ENCODE results near the gene STPG4. TPM values are rescaled to one million over a fixed set of nuclear protein-coding genes. Genes with fewer than 3 reads are reported as not detected.

The STPG4 gene
- total RNA-seq, 8 experiments from 2014 or later = 0.22 to 1.5 (median 0.50) TPM; not detected in 1

DNA sequence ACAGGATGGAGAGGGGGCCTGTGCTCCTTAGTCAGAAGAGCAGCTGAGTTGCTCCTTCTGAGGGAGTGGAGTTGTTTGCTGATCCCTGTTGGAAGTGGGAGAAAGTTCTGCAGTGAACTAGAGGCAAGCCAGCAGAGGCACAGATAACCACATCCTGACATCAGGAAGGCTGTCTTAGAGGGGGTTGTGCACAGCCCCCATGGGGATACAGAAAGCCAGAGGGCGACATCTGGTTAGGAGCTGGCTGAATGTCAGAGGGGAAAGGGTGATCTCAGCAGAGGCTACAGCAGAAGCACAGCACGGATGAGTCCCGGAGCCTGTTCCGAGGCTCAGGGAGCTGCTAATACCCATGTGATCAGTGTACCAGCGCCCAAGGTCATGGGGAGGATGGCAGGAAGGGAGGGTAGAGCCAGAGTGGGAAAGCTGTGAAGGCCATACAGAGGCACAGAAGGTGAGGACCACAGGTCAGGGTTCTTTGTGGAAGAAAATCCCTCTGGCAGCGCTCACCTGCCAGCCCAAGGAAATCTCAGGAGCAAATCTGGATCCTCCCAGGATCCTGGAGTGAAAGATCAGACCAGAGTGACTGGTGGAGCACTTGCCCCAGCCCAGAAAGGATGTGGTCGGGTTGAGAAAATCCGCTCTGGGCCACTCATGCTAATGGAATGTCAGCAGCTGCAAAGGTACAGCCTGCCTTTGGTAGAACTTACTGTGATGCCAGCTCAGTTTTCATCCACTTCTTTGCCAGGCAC lies 111.8 kb downstream of the STPG4 start:
- peak; percentile 39 to 89 (median 70) for ATAC-seq (replicated peaks in 6 of 8)
- Histone ChIP-seq H3K4me1 (replicated peaks in 1 of 2) (peaks cover 19 to 42% of the 10 kb centered on the region in 2 donors), H3K4me3 (no peak overlapping the region), H3K27ac (peak overlapping the region in 1 of 2 donors; percentile 24)
- in situ Hi-C loops (cut with MboI; ENCODE audit: low pct_unique_long_range_greater_than_20kb in 2 of 9, low sequenced_read_pairs in 9 of 9, unreplicated experiment in 9 of 9) = no loop called here
- WGBS, 10 experiments = 17 to 100% (median 69%) methylated on average over 1 to 5 of the region's 8 CpGs; no CpG with 5 or more reads in 4 of the 10 experiments

DNA sequence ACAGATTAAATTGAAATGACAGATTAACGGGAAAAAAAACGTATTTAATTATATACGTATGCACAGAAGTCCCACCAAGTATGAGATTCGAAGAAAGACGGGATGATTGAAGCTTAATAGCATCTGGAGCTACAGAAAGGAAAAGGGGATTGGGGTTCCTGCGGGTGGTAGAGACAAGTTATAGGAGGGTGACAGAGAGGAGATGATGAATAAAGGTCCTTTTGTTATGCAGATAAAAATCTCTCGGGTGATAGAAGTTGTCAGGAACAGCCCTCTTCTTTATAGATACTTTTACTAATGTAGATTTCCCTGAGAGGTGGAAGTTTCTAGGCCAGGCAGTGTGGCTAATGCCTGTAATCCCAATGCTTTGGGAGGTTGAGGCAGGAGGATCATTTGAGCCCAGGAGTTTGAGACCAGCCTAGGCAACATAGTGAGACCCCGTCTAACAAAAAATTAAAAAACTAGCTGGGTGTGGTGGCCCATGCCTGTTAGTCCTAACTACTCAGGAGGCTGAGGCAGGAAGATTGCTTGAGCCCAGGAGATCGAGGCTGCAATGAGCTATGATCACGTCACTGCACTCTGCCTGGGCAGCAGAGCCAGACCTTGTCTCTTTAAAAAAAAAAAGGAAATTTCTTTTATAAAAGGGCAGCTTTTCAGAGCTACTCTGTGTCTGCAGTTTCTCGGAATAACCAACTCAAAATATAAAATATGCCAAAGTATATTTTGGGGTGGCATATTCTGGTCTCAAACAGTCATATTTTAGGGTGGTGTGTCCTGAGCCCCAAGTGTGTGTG lies 113.0 kb downstream of the STPG4 start:
- Histone ChIP-seq H3K27ac (no peak overlapping the region), H3K4me3 (no peak overlapping the region), H3K4me1 (replicated peaks in 1 of 2) (peaks cover 19 to 42% of the 10 kb centered on the region in 2 donors)
- WGBS, 10 experiments = 25 to 98% (median 68%) methylated on average over 2 to 11 of the region's 11 CpGs
- in situ Hi-C loops (cut with MboI; ENCODE audit: low pct_unique_long_range_greater_than_20kb in 2 of 9, low sequenced_read_pairs in 9 of 9, unreplicated experiment in 9 of 9) = no loop called here
- ATAC-seq (replicated peaks in 6 of 8) = peak in 2 of 8 experiments; percentile 33 to 40

DNA sequence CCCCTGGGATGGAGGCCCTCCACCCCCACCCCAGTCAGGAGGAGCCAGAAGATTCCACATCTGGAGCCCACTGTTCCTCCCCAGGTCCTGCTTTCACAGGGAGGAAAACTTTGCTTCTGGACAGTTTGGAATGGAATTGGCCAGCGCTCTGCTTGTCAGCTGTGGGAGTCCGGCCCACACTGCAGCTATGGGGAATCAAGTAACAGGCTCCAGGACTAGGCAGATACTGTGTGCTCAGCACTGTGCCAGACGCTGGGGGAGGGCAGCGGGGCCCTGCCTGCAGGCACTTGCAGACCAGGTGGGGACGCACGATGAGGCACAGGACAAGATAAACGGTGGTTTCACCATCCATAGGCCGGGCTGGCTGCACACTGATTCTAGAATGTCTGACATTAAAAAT lies 114.0 kb downstream of the STPG4 start:
- H3K4me1 ChIP-seq (replicated peaks in 1 of 2) = peaks cover 19 to 37% of the 10 kb centered on the region in 2 donors
- H3K4me3 ChIP-seq = no peak overlapping the region
- ATAC-seq (replicated peaks in 6 of 8) = peak in 1 of 8 experiments; percentile 12
- WGBS, 10 experiments = 70 to 100% (median 93%) methylated on average over 1 to 5 of the region's 8 CpGs; no CpG with 5 or more reads in 6 of the 10 experiments
- H3K27ac ChIP-seq = no peak overlapping the region
- in situ Hi-C loops (cut with MboI; ENCODE audit: low pct_unique_long_range_greater_than_20kb in 2 of 9, low sequenced_read_pairs in 9 of 9, unreplicated experiment in 9 of 9) = no loop called here

- no peak overlapping the region for H3K27ac ChIP-seq
- H3K4me1 ChIP-seq (replicated peaks in 1 of 2) = peaks cover 20 to 38% of the 10 kb centered on the region in 2 donors
- ATAC-seq (replicated peaks in 6 of 8) = no peak
- 44 to 98% (median 69%) methylated on average over 3 to 6 of the region's 10 CpGs; no CpG with 5 or more reads in 6 of the 10 experiments for WGBS, 10 experiments
- in situ Hi-C loops (cut with MboI; ENCODE audit: low pct_unique_long_range_greater_than_20kb in 2 of 9, low sequenced_read_pairs in 9 of 9, unreplicated experiment in 9 of 9) = no loop called here
- H3K4me3 ChIP-seq = no peak overlapping the region
Observed at GRCh38 chr2:47040651-47041050, 114.5 kb downstream of the STPG4 start.

DNA sequence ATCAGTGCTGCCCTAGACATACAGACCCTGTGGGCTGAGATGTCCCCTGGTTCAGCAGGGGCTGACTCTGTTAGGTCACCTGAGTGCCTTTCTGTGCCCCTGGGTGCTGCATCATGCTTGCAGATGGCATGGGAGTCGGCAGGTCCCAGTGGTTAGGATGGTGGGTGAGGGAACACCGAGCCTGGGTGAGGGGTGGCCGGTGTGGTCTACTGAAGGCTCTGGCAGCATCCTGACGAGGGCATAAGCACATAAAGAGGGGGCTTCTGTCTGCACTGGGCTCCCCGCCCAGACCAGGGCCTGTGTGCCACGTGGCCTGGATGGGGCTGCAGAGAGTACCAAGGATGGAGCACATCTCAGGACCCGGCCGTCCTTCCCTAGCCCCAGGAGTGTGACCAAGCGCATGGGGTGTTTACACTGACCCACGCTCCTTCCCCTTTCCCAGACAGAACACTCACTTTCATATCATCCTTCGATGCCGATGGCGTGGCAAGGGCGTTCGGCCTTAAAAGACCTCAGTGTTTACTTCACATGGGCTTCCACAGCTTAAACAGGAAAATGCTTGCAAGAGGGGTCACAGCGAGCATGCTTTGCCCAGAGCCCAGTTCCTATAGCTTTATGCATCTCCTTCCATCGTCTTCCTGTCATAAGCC lies 115.1 kb downstream of the STPG4 start:
- 77 to 100% (median 100%) methylated on average over 1 to 5 of the region's 17 CpGs; no CpG with 5 or more reads in 5 of the 10 experiments for WGBS, 10 experiments
- in situ Hi-C loops (cut with MboI; ENCODE audit: low pct_unique_long_range_greater_than_20kb in 2 of 9, low sequenced_read_pairs in 9 of 9, unreplicated experiment in 9 of 9) = no loop called here
- no peak overlapping the region for H3K4me3 ChIP-seq
- no peak overlapping the region for H3K27ac ChIP-seq
- peaks cover 24 to 44% of the 10 kb centered on the region in 2 donors for H3K4me1 ChIP-seq (replicated peaks in 1 of 2)
- ATAC-seq (replicated peaks in 6 of 8) = no peak

DNA sequence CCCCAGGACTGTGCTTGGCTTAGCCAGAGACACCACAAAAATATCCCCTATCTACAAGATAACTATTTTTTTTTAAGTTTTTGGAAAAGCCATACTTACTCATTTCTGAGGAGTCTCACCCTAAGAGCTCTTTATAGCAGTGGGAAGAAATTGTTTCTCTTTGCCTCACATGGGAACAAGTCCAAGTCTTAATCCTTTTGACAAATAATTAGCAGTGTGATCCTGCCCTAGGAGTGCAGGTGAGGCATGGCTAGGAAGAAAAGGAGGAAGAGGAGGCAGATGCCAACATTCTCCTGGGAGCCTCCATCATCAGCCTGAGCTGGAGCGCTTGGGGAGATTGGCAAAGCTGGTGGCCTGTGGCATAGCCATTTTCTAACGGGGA lies 115.6 kb downstream of the STPG4 start:
- no peak overlapping the region for H3K27ac ChIP-seq
- 100% methylated on average over 1 to 2 of the region's 2 CpGs; no CpG with 5 or more reads in 7 of the 10 experiments for WGBS, 10 experiments
- in situ Hi-C loops (cut with MboI; ENCODE audit: low pct_unique_long_range_greater_than_20kb in 2 of 9, low sequenced_read_pairs in 9 of 9, unreplicated experiment in 9 of 9) = no loop called here
- H3K4me1 ChIP-seq (replicated peaks in 1 of 2) = peaks cover 30 to 49% of the 10 kb centered on the region in 2 donors
- no peak overlapping the region for H3K4me3 ChIP-seq
- no peak for ATAC-seq (replicated peaks in 6 of 8)

DNA sequence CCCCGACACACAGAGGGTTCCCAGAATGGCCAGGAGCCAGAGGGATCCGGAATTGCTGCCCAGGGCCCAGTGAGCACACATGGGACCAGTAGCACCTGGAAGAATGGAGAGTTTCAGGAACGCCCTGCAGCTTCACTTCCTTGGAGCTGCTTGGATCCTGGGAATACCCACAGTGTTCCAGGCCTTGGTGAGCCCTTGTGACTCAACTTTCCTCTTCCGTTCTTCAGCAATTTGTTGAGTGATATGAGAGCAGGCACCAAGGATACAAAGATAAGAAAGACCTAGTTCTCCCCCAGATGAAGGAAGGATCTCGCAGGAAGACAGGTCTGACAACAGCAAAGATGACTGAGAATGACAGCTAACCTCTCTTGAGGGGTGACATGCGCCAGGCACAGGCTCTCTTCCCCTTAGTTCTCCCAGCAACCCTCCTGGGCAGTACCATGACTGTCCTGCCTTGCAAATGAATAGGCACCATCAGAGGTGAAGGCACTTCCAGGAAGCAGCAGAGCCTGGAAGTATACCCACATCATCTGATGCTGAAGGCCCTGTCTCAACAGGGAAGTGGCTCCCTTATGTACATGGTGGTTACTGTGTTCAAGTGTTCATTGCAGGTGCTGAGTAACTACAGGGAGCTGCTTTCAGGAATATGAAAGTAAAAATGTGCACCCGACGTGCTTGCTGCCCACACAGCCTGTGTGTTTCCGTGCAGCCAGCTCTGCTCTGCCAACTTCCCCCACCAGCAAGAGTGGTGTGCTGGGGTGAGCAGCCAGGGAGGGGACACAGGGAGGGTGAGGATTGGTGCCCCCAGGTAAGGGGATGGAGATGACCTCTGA lies 116.2 kb downstream of the STPG4 start:
- H3K27ac ChIP-seq = no peak overlapping the region
- H3K4me3 ChIP-seq = no peak overlapping the region
- H3K4me1 ChIP-seq (replicated peaks in 1 of 2) = peaks cover 36 to 51% of the 10 kb centered on the region in 2 donors
- no peak for ATAC-seq (replicated peaks in 6 of 8)
- WGBS, 10 experiments = 80 to 100% (median 100%) methylated on average over 1 to 2 of the region's 9 CpGs; no CpG with 5 or more reads in 2 of the 10 experiments
- in situ Hi-C loops (cut with MboI; ENCODE audit: low pct_unique_long_range_greater_than_20kb in 2 of 9, low sequenced_read_pairs in 9 of 9, unreplicated experiment in 9 of 9) = no loop called here

DNA sequence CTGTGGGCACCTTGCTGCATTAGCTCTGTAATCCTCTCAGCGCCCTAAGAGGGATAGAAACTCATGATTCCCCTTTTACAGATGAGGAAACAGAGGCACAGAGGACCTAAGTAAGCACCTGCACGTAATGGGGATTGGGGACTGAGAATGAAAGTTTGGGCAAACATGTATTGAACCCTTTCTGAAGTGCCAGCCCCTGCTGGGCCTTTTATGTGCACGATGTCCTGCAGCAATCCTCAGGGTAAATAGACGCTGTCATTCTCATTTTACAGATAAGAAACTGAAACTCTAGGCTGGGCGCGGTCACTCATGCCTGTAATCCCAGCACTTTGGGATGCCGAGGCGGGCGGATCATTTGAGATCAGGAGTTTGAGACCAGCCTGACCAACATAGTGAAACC lies 117.4 kb downstream of the STPG4 start:
- WGBS, 10 experiments = 67 to 100% (median 82%) methylated on average over 1 to 6 of the region's 9 CpGs; no CpG with 5 or more reads in 1 of the 10 experiments
- in situ Hi-C loops (cut with MboI; ENCODE audit: low pct_unique_long_range_greater_than_20kb in 2 of 9, low sequenced_read_pairs in 9 of 9, unreplicated experiment in 9 of 9) = no loop called here
- H3K27ac ChIP-seq = no peak overlapping the region
- H3K4me3 ChIP-seq = no peak overlapping the region
- no peak for ATAC-seq (replicated peaks in 6 of 8)
- peaks cover 40 to 51% of the 10 kb centered on the region in 2 donors for H3K4me1 ChIP-seq (replicated peaks in 1 of 2)

Other genes starting within 250 kb of the STPG4 start
- 100 to 1,000 TPM in 2 of 8 experiments, 10 to 100 TPM in 6; 45.4 to 119 (median 55.8) TPM for gene MCFD2, start 239.5 kb downstream of the STPG4 start, total RNA-seq
- 10 to 100 TPM in 4 of 8 experiments, 1 to 10 TPM in 4; 4.5 to 24.2 (median 10.5) TPM for gene TTC7A, start 214.1 kb downstream of the STPG4 start, total RNA-seq
- 1,000 to 10,000 TPM in 2 of 8 experiments, 100 to 1,000 TPM in 6; 366 to 1,369 (median 667) TPM for gene CALM2, start 21.2 kb upstream of the STPG4 start, total RNA-seq
- 1 to 10 TPM in 5 of 8 experiments, under 1 TPM in 2, not detected in 1; 0.45 to 3.3 (median 1.4) TPM for gene EPCAM, start 214.0 kb upstream of the STPG4 start, total RNA-seq
- gene MSH2, start 247.8 kb upstream of the STPG4 start, total RNA-seq = 10 to 100 TPM in 7 of 8 experiments, 1 to 10 TPM in 1; 8.9 to 86.9 (median 50.6) TPM

All from motor neuron (in vitro differentiated cells).